ENCODE results near the gene MCRIP1. TPM values are rescaled to one million over a fixed set of nuclear protein-coding genes. Genes with fewer than 3 reads are reported as not detected.

The MCRIP1 gene
- total RNA-seq, 1 experiment from 2014 or later: 13.7 TPM

GRCh38 chr17:81819708-81820107 lies 13.4 kb downstream of the MCRIP1 start:
- DNase-seq (ENCODE audit: low spot score): no peak

GRCh38 chr17:81817758-81818147 lies 15.3 kb downstream of the MCRIP1 start:
- no peak for DNase-seq (ENCODE audit: low spot score)

- DNase-seq (ENCODE audit: low spot score): no peak
These were observed 17.5 kb downstream of the MCRIP1 start for GRCh38 chr17:81815646-81815986.

GRCh38 chr17:81814748-81815645 lies 18.1 kb downstream of the MCRIP1 start:
- DNase-seq (ENCODE audit: low spot score): no peak

- DNase-seq (ENCODE audit: low spot score): no peak
These were observed 19.0 kb downstream of the MCRIP1 start for GRCh38 chr17:81813861-81814683.

GRCh38 chr17:81813371-81813684 lies 19.8 kb downstream of the MCRIP1 start:
- DNase-seq (ENCODE audit: low spot score): no peak

GRCh38 chr17:81812571-81813370 lies 20.3 kb downstream of the MCRIP1 start:
- no peak for DNase-seq (ENCODE audit: low spot score)

- no peak for DNase-seq (ENCODE audit: low spot score)
These were observed 21.2 kb downstream of the MCRIP1 start for GRCh38 chr17:81811705-81812570.

- DNase-seq (ENCODE audit: low spot score): no peak
These were observed 22.0 kb downstream of the MCRIP1 start for GRCh38 chr17:81810892-81811704.

- no peak for DNase-seq (ENCODE audit: low spot score)
These were observed 22.6 kb downstream of the MCRIP1 start for GRCh38 chr17:81810476-81810875.

GRCh38 chr17:81809556-81809998 lies 23.5 kb downstream of the MCRIP1 start:
- no peak for DNase-seq (ENCODE audit: low spot score)

- DNase-seq (ENCODE audit: low spot score): no peak
These were observed 24.1 kb downstream of the MCRIP1 start for GRCh38 chr17:81808778-81809555.

GRCh38 chr17:81807839-81808238 lies 25.3 kb downstream of the MCRIP1 start:
- no peak for DNase-seq (ENCODE audit: low spot score)

- DNase-seq (ENCODE audit: low spot score): no peak
These were observed 25.8 kb downstream of the MCRIP1 start for GRCh38 chr17:81807210-81807719.

- no peak for DNase-seq (ENCODE audit: low spot score)
These were observed 26.5 kb downstream of the MCRIP1 start for GRCh38 chr17:81806461-81807209.

- no peak for DNase-seq (ENCODE audit: low spot score)
These were observed 27.2 kb downstream of the MCRIP1 start for GRCh38 chr17:81805707-81806460.

GRCh38 chr17:81804559-81805399 lies 28.3 kb downstream of the MCRIP1 start:
- no peak for DNase-seq (ENCODE audit: low spot score)

Measured in H4 (cell line).